Heart left ventricle (tissue), 16 donors: Measurements from ENCODE around the gene C13orf46. TPM values are rescaled to one million over a fixed set of nuclear protein-coding genes. Genes with fewer than 3 reads are reported as not detected.

Experiments
- ATAC-seq, 4 donors: fragments of 200-7000 bp; cut with Tn5 transposase; one replicate each; pipeline ENCODE4 v1.9.1; 2020 to 2022; ENCODE audit warnings: moderate library complexity in 4 of 4, mild to moderate bottlenecking in 3 of 4, moderate number of reproducible peaks in 1 of 4
- DNase-seq, 5 donors: peaks; one replicate each; pipeline ENCODE4 v3.0.0-alpha.2; 2020
- H3K27ac ChIP-seq, 12 donors: fragments of 200-600 bp; sonication (generic) in 4 of 12; one replicate each; pipeline versions ENCODE4 v1.5.0 to v1.8.0; 2016 to 2022; ENCODE audit warnings: mild to moderate bottlenecking in 2 of 12
- H3K27me3 ChIP-seq, 9 donors: fragments of 200-600 bp; sonication (generic) in 2 of 9; one replicate each; pipeline versions ENCODE4 v1.5.1 to v1.8.0; 2016 to 2022; ENCODE audit warnings: mild to moderate bottlenecking in 3 of 9
- H3K36me3 ChIP-seq, 9 donors: fragments of 200-600 bp; sonication (generic) in 2 of 9; one replicate each; pipeline versions ENCODE4 v1.5.0 to v1.8.0; 2018 to 2022; ENCODE audit warnings: mild to moderate bottlenecking in 2 of 9
- H3K4me1 ChIP-seq, 12 donors: fragments of 200-600 bp; sonication (generic) in 4 of 12; one replicate each; pipeline versions ENCODE4 v1.5.0 to v1.8.0; 2016 to 2022; ENCODE audit warnings: mild to moderate bottlenecking in 3 of 12
- H3K4me3 ChIP-seq, 12 donors: fragments of 200-600 bp; sonication (generic) in 4 of 12; one replicate each; pipeline versions ENCODE4 v1.5.0 to v1.8.0; 2017 to 2022; ENCODE audit warnings: mild to moderate bottlenecking in 9 of 12, moderate library complexity in 4 of 12
- H3K9me3 ChIP-seq, 12 donors: fragments of 200-600 bp; sonication (generic) in 4 of 12; one replicate each; pipeline versions ENCODE4 v1.5.0 to v1.8.0; 2016 to 2022; ENCODE audit warnings: mild to moderate bottlenecking in 1 of 12
- CTCF ChIP-seq, 12 donors: fragments of 200-600 bp; sonication (generic) in 4 of 12; IDR thresholded peaks; one replicate each; pipeline versions ENCODE4 v1.5.0 to v1.8.0; 2018 to 2022; ENCODE audit warnings: antibody characterized with exemption in 12 of 12, mild to moderate bottlenecking in 5 of 12
- POLR2A ChIP-seq, 2 donors: fragments of 450-650 bp; IDR thresholded peaks; one replicate each; pipeline ENCODE4 v1.6.1; 2017; ENCODE audit warnings: antibody characterized with exemption in 2 of 2, mild to moderate bottlenecking in 2 of 2, moderate library complexity in 2 of 2
- WGBS, 4 donors: extraction: QIAGEN DNeasy Blood & Tissue Kit in 2 of 4; methylation state at CpG; one replicate each; pipeline versions ENCODE4 v1.1.5 to v1.1.7; 2013 to 2018; 5-methylcytosine and 5-hydroxymethylcytosine counted together
- intact Hi-C, 10 donors: fragments of 100-400 bp; cut with DNase I; formaldehyde crosslinking; loops; one replicate each; pipeline versions ENCODE4 v1.11.1 to v1.14.2; 2022
- polyA plus RNA-seq, 2 donors: library from polyadenylated mRNA; stranded (reverse); fragments of 200-250 nt; gene quantifications; one replicate each; pipeline ENCODE4 v1.2.3, GENCODE V29; 2013
- total RNA-seq, 9 donors: library from RNA; depleted of rRNA in 2 of 9; stranded (reverse); fragments of >200 nt in 2 of 9; fragmentation: NEBNext Ultra II Directional in 3 of 9; extraction: Animal tissue kit (Norgen Biotek cat#: 25700) in 3 of 9; gene quantifications; one replicate each; pipeline versions ENCODE4 v1.1.0 to v1.2.4, GENCODE V29; 2016 to 2023
- donor health status: ischemic (EF 13 %, LVEDD 7.1; RV severe dilation, severe dysfunction).
- donor health status: healthy with polysubstance abuse.
- donor health status: DM: no; HTN: yes; CAD: no.
- donor health status: DM: no; HTN: no; CAD: no.
- donor health status: ischemic (EF 25% LVEDD 6.9; RV normal size, moderate dysfunction).
- donor health status: ischemic (EF 25% LVEDD 5.7; RV mildly dilated, moderate dysfunction).
- donor health status: healthy.
- donor health status: DM: yes; HTN: yes; CAD: no.
- donor health status: ischemic (EF 35%, LVEDD 5.7; RV mildly dilated, moderate dysfunction).
- donor health status: nonischemic (EF 11% LVEDD 7.7; RV severe dilation, severe dysfunction).
- donor health status: DM: yes; HTN: yes; CAD: no.
- donor health status: PGD.
- donor health status: ischemic (EF 29% LVEDD 5.4; RV normal size, mild dysfunction).
- donor health status: nonischemic (EF 23%, LVEDD 6.1; RV moderate dilation, normal function).

The C13orf46 gene
- total and polyA plus RNA-seq, 11 donors, result 0.07 to 3.1 (median 0.28) TPM; not detected in 1

DNA sequence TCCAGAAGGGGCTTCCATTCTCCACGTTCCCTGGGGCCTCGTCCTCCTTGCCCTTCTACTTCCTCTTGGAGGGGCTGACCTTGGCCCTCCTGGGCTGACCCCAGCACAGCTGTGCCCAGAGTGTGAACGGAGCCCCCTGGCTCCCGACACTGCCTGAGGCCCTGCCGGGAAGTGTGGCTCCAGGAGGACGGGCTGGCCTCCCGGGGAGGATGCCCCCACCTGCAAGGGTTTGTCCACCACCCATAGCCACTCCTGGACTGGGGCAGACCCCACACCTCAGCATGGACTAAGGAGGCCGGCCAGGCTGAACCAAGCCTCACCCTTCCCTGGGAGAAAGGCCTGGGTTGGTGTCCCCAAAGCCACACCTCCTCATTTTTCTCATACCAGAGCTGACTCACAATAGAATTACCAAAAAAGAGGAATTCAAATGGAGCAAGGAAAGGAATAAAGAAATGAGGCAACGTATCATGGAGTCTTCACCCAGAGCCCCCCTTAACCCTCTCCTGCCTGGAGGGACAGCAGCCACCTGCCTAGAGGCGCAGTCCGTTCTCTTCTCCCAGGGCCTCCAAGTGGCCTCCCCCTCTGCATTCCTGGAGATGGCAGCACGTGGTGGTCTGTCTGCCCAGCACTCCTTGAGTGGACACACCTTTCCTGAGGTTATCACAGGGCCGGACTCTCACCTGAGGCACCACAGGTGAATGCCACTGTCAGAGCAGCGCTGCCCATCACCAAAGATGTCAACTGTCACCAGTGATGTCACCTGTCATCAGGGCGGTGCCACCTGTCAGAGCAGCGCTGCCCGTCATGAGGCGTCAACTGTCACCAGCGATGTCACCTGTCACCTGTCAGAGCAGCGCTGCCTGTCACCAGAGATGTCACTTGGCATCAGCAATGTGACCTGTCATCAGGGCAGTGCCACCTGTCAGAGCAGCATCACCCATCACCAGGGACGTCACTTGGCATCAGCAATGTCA is 3.1 kb upstream of the C13orf46 start:
- H3K36me3 ChIP-seq, result peaks cover 0 to 86% (median 17%) of the 10 kb centered on the region in 9 donors
- TF ChIP-seq POLR2A (IDR thresholded peaks at IDR 0.05) (no peak), CTCF (IDR thresholded peaks at IDR 0.05) (no peak)
- no peak overlapping the region for H3K4me3 ChIP-seq
- intact Hi-C loops, result no loop called here
- ATAC-seq, result no peak
- WGBS, 4 donors, result 82 to 92% (median 86%) methylated on average over 18 to 21 of the region's 21 CpGs
- peak in 2 of 5 donors; percentile 26 to 50 for DNase-seq
- H3K27me3 ChIP-seq, result no peaks in the 10 kb centered on the region
- peaks cover 0 to 11% (median 1%) of the 10 kb centered on the region in 12 donors for H3K4me1 ChIP-seq
- no peak overlapping the region for H3K27ac ChIP-seq
- H3K9me3 ChIP-seq, result no peaks in the 10 kb centered on the region

DNA sequence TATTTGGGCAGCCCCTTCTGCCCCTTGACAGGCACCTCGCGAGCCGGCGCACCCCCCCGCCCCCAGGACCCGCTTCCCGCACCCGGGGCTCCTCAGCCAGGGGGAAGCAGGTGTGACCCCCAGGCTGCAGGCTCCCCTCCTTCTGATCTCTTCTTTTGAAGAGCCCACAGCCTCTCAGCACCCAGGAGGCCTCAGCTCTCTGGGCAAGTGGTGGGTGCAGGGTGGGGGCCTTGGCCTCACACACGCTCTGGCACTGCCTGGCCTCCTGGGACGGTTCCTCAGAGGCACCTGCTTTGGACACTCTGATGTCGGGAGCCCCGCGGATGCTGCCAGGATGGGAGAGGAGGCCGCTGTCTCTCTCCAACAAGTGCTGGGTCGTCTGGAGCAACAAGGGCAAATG is 1.5 kb upstream of the C13orf46 start:
- intact Hi-C loops, result no loop called here
- Histone ChIP-seq H3K9me3 (no peaks in the 10 kb centered on the region), H3K4me3 (no peak overlapping the region), H3K4me1 (peaks cover 0 to 16% (median 7%) of the 10 kb centered on the region in 12 donors), H3K36me3 (peaks cover 0 to 70% (median 17%) of the 10 kb centered on the region in 9 donors), H3K27me3 (no peaks in the 10 kb centered on the region), H3K27ac (no peak overlapping the region)
- ATAC-seq (no peak), DNase-seq (peak in 2 of 5 donors; percentile 13 to 41)
- WGBS, 4 donors, result 92 to 97% (median 93%) methylated on average over 14 to 15 of the region's 15 CpGs
- TF ChIP-seq POLR2A (IDR thresholded peaks at IDR 0.05) (no peak), CTCF (IDR thresholded peaks at IDR 0.05) (no peak)

- intact Hi-C loops, result no loop called here
- peaks cover 0 to 62% (median 17%) of the 10 kb centered on the region in 9 donors for H3K36me3 ChIP-seq
- H3K27ac ChIP-seq, result no peak overlapping the region
- no peak overlapping the region for H3K4me3 ChIP-seq
- H3K27me3 ChIP-seq, result no peaks in the 10 kb centered on the region
- peak in 3 of 5 donors; percentile 12 to 57 (median 19) for DNase-seq
- no peak for TF ChIP-seq CTCF (IDR thresholded peaks at IDR 0.05)
- TF ChIP-seq POLR2A (IDR thresholded peaks at IDR 0.05), result no peak
- H3K9me3 ChIP-seq, result no peaks in the 10 kb centered on the region
- ATAC-seq, result no peak
- 91 to 96% (median 95%) methylated on average over 45 to 50 of the region's 56 CpGs for WGBS, 4 donors
- peaks cover 0 to 21% (median 7%) of the 10 kb centered on the region in 12 donors for H3K4me1 ChIP-seq
Observed at GRCh38 chr13:113974304-113975281, 717 bp upstream of the C13orf46 start.
